ENCODE measurements around the gene BTD.

GRCh38 chr3:15630646-15631350 lies 29.3 kb downstream of the BTD start:
- TF ChIP-seq CEBPB (IDR thresholded peaks at IDR 0.05), result no peak
- TF ChIP-seq, protein P1, sequence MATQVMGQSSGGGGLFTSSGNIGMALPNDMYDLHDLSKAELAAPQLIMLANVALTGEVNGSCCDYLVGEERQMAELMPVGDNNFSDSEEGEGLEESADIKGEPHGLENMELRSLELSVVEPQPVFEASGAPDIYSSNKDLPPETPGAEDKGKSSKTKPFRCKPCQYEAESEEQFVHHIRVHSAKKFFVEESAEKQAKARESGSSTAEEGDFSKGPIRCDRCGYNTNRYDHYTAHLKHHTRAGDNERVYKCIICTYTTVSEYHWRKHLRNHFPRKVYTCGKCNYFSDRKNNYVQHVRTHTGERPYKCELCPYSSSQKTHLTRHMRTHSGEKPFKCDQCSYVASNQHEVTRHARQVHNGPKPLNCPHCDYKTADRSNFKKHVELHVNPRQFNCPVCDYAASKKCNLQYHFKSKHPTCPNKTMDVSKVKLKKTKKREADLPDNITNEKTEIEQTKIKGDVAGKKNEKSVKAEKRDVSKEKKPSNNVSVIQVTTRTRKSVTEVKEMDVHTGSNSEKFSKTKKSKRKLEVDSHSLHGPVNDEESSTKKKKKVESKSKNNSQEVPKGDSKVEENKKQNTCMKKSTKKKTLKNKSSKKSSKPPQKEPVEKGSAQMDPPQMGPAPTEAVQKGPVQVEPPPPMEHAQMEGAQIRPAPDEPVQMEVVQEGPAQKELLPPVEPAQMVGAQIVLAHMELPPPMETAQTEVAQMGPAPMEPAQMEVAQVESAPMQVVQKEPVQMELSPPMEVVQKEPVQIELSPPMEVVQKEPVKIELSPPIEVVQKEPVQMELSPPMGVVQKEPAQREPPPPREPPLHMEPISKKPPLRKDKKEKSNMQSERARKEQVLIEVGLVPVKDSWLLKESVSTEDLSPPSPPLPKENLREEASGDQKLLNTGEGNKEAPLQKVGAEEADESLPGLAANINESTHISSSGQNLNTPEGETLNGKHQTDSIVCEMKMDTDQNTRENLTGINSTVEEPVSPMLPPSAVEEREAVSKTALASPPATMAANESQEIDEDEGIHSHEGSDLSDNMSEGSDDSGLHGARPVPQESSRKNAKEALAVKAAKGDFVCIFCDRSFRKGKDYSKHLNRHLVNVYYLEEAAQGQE (IDR thresholded peaks at IDR 0.05; ENCODE audit: low read depth), result no peak
- TF ChIP-seq RAD21 (IDR thresholded peaks at IDR 0.05; ENCODE audit: low read depth), result no peak
- TF ChIP-seq TAF1 (IDR thresholded peaks at IDR 0.05; ENCODE audit: low read depth), result no peak
- peak; percentile 75 for TF ChIP-seq EP300 (IDR thresholded peaks at IDR 0.05; ENCODE audit: borderline replicate concordance)
- TF ChIP-seq FOXM1 (IDR thresholded peaks at IDR 0.05; ENCODE audit: borderline replicate concordance, low read depth), result peak; percentile 31; the same call in 1 of the 2 replicates
- no peak for TF ChIP-seq YY1 (IDR thresholded peaks at IDR 0.05; ENCODE audit: low read depth)
- peak; percentile 48; the same call in 1 of the 2 replicates for TF ChIP-seq TEAD4 (IDR thresholded peaks at IDR 0.05)
- TF ChIP-seq NFIC (IDR thresholded peaks at IDR 0.05), result peak; percentile 90

Measured in Ishikawa (cell line).